ENCODE data around the gene SNTG2. TPM values are rescaled to one million over a fixed set of nuclear protein-coding genes. Genes with fewer than 3 reads are reported as not detected.

Gene SNTG2
- total RNA-seq, 1 donor, result 0.09 TPM

GRCh38 chr2:920573-920972, 30.1 kb upstream of the SNTG2 start:
- DNase-seq (ENCODE audit: low read depth), result no peak

GRCh38 chr2:920999-921398, 29.6 kb upstream of the SNTG2 start:
- no peak overlapping the region for H3K4me3 ChIP-seq (ENCODE audit: low read depth, low read length)
- no peak for DNase-seq (ENCODE audit: low read depth)
- TF ChIP-seq CTCF (IDR thresholded peaks at IDR 0.05; ENCODE audit: insufficient read depth, low read length), result no peak

More at GRCh38 chr2:920573-920972, 30.1 kb upstream of the SNTG2 start:
- TF ChIP-seq CTCF (IDR thresholded peaks at IDR 0.05; ENCODE audit: insufficient read depth, low read length), result no peak
- H3K4me3 ChIP-seq (ENCODE audit: low read depth, low read length), result no peak overlapping the region

- no peak for DNase-seq (ENCODE audit: low read depth)
- H3K4me3 ChIP-seq (ENCODE audit: low read depth, low read length), result no peak overlapping the region
- no peak for TF ChIP-seq CTCF (IDR thresholded peaks at IDR 0.05; ENCODE audit: insufficient read depth, low read length)
These were observed 28.5 kb upstream of the SNTG2 start for GRCh38 chr2:922185-922584.

GRCh38 chr2:923832-924601, 26.6 kb upstream of the SNTG2 start:
- no peak for DNase-seq (ENCODE audit: low read depth)
- no peak overlapping the region for H3K4me3 ChIP-seq (ENCODE audit: low read depth, low read length)
- TF ChIP-seq CTCF (IDR thresholded peaks at IDR 0.05; ENCODE audit: insufficient read depth, low read length), result no peak

- TF ChIP-seq CTCF (IDR thresholded peaks at IDR 0.05; ENCODE audit: insufficient read depth, low read length), result no peak
- H3K4me3 ChIP-seq (ENCODE audit: low read depth, low read length), result no peak overlapping the region
- no peak for DNase-seq (ENCODE audit: low read depth)
These were observed 25.9 kb upstream of the SNTG2 start for GRCh38 chr2:924701-925100.

GRCh38 chr2:925309-925708, 25.3 kb upstream of the SNTG2 start:
- H3K4me3 ChIP-seq (ENCODE audit: low read depth, low read length), result no peak overlapping the region
- no peak for TF ChIP-seq CTCF (IDR thresholded peaks at IDR 0.05; ENCODE audit: insufficient read depth, low read length)
- DNase-seq (ENCODE audit: low read depth), result no peak

GRCh38 chr2:925711-926110, 24.9 kb upstream of the SNTG2 start:
- TF ChIP-seq CTCF (IDR thresholded peaks at IDR 0.05; ENCODE audit: insufficient read depth, low read length), result no peak
- DNase-seq (ENCODE audit: low read depth), result no peak
- H3K4me3 ChIP-seq (ENCODE audit: low read depth, low read length), result no peak overlapping the region
